Stimulated activated CD4-positive, alpha-beta T cell treated with anti-CD3 and anti-CD28 coated beads, Interleukin-2, amount 100 ng/mL, for 48 hours (primary cell): ENCODE measurements around the gene SPAG16.

ENCODE experiments used
- DNase-seq, 2 donors: peaks; one replicate each; pipeline ENCODE4 v3.0.0-alpha.2; 2020

The SPAG16 gene

GRCh38 chr2:214201892-214202291 lies 917.6 kb downstream of the SPAG16 start:
- no peak for DNase-seq

- no peak for DNase-seq
These were observed 919.0 kb downstream of the SPAG16 start for GRCh38 chr2:214203214-214203613.

- no peak for DNase-seq
These were observed 919.6 kb downstream of the SPAG16 start for GRCh38 chr2:214203744-214204289.

GRCh38 chr2:214215107-214215506 lies 930.8 kb downstream of the SPAG16 start:
- no peak for DNase-seq

GRCh38 chr2:214217136-214217535 lies 932.9 kb downstream of the SPAG16 start:
- no peak for DNase-seq

- DNase-seq, result no peak
These were observed 933.3 kb downstream of the SPAG16 start for GRCh38 chr2:214217599-214217998.

- no peak for DNase-seq
These were observed 936.0 kb downstream of the SPAG16 start for GRCh38 chr2:214220251-214220650.

- DNase-seq, result no peak
These were observed 941.8 kb downstream of the SPAG16 start for GRCh38 chr2:214226061-214226460.

- DNase-seq, result no peak
These were observed 948.0 kb downstream of the SPAG16 start for GRCh38 chr2:214232271-214232670.

- DNase-seq, result no peak
These were observed 948.9 kb downstream of the SPAG16 start for GRCh38 chr2:214233164-214233563.

- DNase-seq, result no peak
These were observed 958.5 kb downstream of the SPAG16 start for GRCh38 chr2:214242797-214243196.

GRCh38 chr2:214244847-214245246 lies 960.6 kb downstream of the SPAG16 start:
- no peak for DNase-seq

- no peak for DNase-seq
These were observed 962.2 kb downstream of the SPAG16 start for GRCh38 chr2:214246417-214246816.

- no peak for DNase-seq
These were observed 963.3 kb downstream of the SPAG16 start for GRCh38 chr2:214247531-214247930.

- DNase-seq, result no peak
These were observed 970.8 kb downstream of the SPAG16 start for GRCh38 chr2:214255046-214255445.

- DNase-seq, result no peak
These were observed 977.4 kb downstream of the SPAG16 start for GRCh38 chr2:214261683-214262082.

- DNase-seq, result no peak
These were observed 979.9 kb downstream of the SPAG16 start for GRCh38 chr2:214264171-214264570.

- no peak for DNase-seq
These were observed 981.8 kb downstream of the SPAG16 start for GRCh38 chr2:214265991-214266489.

GRCh38 chr2:214277880-214278279 lies 993.6 kb downstream of the SPAG16 start:
- DNase-seq, result no peak

- DNase-seq, result no peak
These were observed 1001.7 kb downstream of the SPAG16 start for GRCh38 chr2:214286011-214286410.

GRCh38 chr2:214293593-214293992 lies 1009.3 kb downstream of the SPAG16 start:
- DNase-seq, result no peak

GRCh38 chr2:214294426-214294825 lies 1010.2 kb downstream of the SPAG16 start:
- no peak for DNase-seq

GRCh38 chr2:214297423-214297822 lies 1013.2 kb downstream of the SPAG16 start:
- DNase-seq, result no peak

- no peak for DNase-seq
These were observed 1026.1 kb downstream of the SPAG16 start for GRCh38 chr2:214310319-214310718.

- no peak for DNase-seq
These were observed 1026.8 kb downstream of the SPAG16 start for GRCh38 chr2:214311031-214311533.
